HG02885 (cell line): ENCODE measurements around the gene IL20RA.
"Not testable (repeated sequence)": the region's sequence is repeated elsewhere in the genome, so short reads cannot be mapped to it uniquely, and the experiment has no call there.

ENCODE experiments used
- ATAC-seq: cut with Tn5 transposase; IDR thresholded peaks from one replicate; pipeline ENCODE4 v1.9.1; 2021; ENCODE audit warnings: mild to moderate bottlenecking; ENCODE audit not compliant: unreplicated experiment, poor library complexity

The IL20RA gene, protein sequence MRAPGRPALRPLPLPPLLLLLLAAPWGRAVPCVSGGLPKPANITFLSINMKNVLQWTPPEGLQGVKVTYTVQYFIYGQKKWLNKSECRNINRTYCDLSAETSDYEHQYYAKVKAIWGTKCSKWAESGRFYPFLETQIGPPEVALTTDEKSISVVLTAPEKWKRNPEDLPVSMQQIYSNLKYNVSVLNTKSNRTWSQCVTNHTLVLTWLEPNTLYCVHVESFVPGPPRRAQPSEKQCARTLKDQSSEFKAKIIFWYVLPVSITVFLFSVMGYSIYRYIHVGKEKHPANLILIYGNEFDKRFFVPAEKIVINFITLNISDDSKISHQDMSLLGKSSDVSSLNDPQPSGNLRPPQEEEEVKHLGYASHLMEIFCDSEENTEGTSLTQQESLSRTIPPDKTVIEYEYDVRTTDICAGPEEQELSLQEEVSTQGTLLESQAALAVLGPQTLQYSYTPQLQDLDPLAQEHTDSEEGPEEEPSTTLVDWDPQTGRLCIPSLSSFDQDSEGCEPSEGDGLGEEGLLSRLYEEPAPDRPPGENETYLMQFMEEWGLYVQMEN

DNA sequence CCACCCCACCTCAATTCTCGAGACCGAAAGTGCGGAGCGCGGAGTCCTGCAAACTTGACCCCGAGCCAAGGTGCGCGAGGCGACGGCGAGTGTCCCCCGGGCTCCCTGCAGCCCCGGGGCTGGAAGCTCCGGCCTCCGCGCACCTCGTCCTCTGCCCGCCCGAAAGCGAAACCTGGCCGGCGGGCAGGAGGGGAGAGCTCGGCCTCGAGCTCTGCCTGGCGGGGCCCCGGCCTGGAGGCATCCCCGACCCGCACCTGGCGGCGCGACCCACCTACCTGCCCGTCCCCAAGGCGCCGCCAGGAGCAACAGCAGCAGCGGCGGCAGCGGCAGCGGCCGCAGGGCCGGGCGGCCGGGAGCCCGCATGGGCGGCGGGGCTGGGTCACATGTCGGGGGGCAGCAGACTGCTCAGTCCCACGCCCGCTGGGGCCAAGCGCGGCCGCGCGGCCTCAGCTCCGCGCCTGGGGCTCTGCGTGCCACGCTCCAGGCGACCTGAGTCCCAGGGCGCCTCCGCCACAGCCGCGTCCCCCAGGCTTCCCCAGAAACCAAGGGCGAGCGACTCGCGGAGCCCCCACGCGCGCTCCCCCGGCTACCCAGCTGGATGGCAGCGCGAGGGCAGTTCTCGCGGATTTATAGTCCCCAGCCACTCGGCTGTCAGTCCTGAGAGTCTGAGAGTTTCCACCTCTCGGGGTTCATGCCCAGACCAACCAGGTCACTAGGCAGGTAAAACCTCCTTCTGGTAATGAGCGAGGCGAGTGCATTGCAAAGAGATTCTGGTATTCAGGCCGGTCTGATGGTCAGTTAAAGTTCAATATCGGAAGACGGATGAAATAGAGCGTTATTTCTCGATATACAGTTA lies at the start of gene IL20RA:
Gene IL20RA, minus strand, starts transcription at position 600 of the 856 bp plus-strand sequence. Its CDS starts 237 bp downstream, at position 363.
- peak; percentile 40 for ATAC-seq

DNA sequence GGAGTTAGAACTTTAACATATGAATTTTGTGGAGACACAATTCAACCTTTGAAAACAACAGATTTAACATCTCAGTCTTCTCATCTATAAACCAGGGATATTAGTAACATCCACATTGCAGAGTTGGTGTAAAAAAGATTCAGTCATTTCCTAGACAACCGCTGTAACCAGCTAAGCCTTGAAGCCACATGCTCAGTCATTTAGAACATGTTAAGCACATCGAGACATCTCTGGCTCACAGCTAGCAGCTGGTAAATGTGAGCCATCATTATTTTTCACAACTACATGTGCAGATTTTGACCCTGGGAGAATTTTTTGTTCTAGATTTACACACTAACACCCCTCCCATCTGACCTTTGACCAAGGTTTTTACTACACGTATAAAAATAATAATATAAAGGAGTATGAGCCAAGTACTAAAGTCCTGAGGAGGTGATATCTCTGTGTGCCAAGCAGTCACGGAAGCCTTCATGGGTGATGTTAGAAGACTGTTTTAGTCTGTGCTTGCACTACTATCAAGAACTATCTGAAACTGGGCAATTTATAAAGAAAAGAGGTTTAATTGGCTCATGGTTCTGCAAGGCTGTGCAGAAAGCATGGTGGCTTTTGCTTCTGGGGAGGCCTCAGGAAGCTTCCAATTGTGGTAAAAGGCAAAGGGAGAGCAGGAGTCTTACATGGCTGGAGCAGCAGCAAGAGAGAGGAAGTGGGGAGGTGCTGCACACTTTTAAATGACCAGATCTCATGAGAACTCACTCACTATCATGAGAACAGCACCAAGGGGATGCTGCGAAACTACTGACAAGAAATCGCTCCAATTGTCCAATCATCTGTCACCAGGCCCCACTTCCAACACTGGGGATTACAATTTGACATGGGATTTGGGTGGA lies 48.7 kb upstream of the IL20RA start:
- no peak for ATAC-seq

DNA sequence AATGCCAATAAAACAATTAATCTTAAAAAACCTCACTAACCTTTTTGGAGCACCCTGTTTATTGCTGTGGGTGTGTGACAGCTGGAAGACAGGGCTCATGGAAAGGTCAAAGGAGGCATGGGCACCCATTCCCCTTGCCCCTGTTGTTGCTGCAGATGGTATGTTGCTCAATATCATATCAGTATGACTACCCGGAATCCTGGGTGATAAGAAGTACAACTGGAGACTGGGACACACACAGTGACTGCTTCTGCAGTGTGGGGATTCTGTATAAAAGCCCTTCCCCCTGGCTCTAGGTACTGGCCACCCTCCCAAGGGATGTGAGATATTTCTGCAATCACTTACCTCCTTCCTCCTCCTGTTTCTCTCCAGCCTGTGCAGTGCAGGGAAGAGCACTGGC lies 47.3 kb upstream of the IL20RA start:
- ATAC-seq = no peak

DNA sequence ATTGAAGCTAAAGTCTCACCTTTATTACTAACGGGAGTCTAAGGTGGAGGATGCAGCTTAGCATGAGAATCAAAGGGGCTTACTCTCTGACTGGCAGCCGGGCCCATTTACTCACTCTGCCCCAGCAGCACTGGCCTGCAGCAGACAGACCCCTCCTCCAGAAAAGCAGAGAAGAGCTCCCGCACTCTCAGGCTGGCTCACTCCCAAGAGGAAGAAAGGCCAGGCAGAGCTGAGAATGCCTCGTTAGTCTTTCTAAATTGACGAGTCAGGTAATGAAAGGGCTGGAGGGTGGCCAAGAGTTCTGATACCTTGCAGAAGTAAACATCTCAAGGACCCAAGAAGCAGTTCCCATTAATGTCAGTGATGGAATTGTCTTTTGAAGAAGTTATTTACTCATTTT lies 44.5 kb upstream of the IL20RA start:
- ATAC-seq = no peak

DNA sequence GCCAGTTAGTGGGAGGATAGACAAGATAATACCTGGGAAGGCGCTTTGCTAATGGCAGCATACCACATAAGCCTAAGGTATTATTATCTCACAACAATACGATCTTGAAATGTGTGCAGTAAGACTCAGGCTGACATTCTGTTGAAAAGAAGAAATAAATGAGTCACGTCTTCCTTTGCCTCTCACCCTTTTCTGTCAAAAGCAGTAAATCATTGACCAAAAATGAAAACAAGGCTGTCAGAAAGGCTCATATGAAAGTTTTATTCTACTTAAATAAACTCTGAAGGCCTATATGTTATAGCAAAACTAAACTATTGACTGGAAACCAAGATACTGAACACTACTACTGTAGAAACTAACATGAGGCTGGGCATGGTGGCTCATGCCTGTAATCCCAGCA lies 43.1 kb upstream of the IL20RA start:
- ATAC-seq = no peak

DNA sequence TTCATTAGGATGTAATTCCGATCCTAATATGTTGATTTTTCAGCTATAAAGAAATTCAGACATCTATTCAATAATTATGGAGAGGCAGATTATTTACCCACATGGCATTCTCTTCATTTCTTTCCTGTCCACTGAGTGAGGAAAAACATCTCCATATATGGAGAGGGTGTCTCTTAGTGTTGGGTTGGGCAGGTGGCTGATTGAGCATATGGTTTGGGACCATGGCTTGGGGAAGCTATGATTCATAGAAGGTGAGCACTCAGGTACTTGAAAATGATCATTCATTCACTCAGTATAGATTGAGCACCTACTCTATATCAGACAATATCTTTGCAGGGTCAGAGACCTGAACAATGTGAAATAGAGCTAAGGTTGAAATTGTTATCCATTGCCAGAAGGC lies 41.3 kb upstream of the IL20RA start:
- ATAC-seq = no peak

DNA sequence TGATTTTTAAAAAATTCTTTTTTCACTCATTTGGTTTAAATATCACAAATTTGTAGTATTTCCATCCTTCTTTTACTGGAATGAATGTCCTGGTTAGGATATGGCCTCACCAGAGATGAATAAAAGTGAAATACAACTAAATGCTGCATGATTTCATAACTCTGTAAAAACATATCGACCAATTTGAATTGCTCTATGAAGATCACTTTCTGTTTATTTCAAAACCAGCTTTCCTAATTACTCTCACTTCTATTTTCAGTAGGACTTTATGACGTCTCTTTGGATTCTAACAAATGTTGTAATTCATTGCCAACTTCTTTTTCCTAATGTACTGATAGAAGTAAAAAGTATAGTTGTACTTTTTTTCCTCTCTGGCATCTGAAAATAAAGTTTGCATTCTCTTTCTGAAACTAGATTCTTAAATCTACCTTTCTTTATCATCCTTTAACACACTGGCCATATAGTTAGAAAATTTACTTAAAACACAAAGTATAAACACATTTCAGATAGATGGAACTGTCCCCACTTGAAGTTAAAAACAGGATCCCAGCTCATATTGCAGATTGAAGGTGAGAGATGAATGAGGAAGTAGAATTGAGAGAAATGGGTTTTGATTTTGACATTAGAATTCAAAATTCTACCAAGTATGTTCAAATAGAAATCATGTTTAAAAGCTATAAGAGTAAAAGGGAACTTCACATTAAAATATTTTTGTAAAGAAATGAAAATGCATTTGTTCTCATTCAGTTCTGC lies 40.3 kb upstream of the IL20RA start:
- ATAC-seq = no peak

DNA sequence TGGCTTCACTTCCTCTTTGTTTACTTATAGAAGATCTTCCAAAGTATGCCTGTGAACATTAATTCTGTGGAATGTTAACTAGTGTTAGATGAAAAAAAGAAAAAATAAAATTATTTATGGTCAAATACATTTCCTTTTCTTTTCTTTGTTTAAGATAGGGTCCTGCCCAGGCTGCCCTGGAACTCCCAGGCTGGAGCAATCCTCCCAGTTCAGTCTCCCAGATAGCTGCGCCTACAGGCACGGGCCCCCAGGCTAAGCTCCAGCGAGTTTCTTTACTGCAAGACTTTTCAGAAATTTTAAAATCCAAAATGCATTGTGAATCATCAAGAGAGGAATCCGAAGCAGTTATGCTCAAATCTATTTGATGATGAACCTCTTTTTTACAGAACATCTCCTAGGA lies 39.3 kb upstream of the IL20RA start:
- no peak for ATAC-seq

DNA sequence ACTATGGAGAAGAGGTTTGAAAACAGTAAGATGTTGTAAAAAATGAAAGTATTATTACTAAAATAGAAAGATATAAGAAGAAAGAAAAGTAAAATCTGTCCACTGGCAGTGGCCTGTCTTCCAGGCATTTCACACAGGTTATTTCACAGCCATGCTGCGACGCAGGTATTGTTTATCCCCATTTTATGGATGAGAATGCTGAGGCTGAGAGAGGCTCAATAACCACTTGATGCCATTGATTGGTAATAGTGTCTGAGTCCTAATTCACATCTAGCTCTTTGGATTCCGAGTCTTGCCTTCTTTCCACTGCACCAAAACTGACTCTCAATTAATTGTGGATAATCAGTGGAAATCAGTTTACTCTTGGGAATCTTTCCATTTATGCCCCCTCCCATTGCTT lies 37.2 kb upstream of the IL20RA start:
- no peak for ATAC-seq

DNA sequence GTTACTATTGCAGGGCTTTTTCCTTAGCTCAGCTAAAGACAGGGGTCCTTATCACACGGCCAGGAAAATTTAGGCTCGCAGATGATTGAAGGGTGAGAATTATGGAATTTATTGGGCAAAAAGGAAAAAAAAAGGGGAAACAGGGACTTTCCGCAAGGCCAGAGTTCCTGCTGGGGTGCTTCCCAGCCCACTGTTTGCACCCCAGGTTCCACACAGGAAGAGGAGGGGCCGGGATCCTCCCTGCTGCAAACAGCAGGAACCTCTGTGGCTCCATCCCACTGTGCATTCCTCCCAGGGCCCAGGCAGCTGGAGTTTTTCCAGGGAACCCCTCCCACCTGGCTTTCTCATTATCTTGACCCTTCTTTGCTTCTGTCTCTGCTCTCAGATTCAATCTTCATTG lies 35.9 kb upstream of the IL20RA start:
- no peak for ATAC-seq

DNA sequence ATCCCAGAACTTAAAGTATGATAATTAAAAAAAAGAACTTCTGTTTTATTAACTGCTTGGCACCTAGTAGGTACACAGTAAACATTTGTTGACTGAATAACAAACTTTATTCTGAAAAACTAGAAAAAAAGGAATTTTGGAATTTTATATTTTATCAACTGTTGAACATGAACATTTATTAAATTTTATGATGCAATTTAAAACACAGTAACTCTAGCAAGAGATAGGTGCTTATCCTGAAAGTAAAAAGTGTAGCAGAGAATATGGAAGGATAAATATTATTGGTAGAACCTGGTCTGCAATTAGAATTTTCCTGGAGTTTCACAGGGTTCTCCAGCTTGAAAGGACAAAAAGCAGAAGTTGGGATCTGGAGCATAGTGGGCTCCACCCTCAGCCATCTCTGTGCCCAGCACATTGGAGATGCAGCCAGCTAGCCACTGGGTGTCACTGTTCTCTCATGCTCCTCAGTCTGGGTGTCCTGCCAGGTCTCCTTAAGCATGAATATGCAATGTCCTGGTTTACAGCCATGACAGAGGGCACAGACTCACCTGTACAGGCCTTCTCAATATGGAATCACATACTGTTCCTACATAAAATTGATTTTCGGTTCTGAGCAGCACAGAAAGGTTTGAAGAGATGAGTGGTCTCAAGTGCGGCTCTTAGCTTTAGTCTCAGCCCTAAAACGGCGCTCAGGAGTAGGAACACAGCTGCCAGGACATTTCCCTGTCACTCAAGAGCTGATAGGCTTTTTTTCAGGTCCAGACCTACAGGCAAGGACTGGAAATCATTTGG lies 31.7 kb upstream of the IL20RA start:
- peak; percentile 97 for ATAC-seq

DNA sequence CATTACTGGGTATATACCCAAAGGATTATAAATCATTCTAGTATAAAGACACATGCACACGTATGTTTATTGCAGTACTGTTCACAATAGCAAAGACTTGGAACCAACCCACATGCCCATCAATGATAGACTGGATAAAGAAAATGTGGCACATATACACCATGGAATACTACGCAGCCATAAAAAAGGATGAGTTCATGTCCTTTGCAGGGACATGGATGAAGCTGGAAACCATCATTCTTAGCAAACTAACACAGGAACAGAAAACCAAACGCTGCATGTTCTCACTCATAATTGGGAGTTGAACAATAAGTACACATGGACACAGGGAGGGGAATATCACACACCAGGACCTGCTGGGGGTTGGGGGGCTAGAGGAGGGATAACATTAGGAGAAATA lies 31.0 kb upstream of the IL20RA start:
- not testable (repeated sequence) for ATAC-seq

DNA sequence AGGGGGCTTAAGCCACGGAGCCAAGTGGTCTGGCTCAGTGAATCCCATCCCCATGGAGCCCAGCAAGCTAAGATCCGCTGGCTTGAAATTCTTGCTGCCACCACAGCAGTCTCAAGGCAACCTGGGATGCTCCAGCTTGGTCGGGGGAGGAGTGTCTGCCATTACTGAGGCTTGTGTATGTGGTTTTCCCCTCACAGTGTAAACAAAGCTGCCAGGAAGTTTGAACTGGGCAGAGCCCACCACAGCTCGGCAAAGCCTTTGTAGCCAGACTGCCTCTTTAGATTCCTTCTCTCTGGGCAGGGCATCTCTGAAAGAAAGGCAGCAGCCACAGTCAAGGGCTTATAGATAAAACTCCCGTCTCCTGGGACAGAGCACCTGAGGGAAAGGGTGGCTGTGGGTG lies 25.5 kb upstream of the IL20RA start:
- ATAC-seq = no peak

DNA sequence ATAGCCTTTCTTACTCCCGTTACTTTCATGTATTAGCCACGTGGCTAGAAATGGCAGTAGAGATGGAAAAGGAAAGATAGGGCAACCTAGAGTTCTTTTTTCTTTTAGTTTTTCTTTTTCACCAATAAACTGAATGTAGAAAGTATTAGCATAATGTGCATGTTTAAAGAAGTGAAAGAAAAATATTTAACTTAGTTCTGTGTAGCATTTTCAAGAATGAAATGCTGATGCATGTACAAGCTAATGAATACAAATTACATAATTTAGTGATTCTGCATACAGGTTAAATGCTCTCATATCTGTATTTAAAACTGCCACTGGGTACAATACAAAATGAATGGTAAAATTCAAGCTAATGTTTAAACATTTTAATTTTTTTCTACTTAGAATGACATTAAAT lies 22.6 kb upstream of the IL20RA start:
- no peak for ATAC-seq

DNA sequence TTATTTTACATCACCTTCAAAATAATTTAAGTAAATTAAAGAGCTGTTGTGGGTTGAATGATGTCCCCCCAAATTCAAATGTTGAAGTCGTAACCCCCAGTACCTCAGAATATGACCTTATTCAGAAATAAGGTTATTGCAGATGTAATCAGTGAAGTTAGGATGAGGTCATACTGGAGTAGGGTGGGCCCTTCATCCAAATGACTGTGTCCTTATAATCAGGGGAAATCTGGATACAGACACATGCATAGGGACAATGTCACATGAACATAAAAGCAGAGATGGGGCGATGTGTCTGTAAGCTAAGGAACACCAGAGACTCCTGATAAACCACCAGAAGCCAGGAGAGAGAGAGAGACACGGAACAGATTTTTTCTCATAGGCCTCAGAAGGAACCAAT lies 13.3 kb upstream of the IL20RA start:
- no peak for ATAC-seq

DNA sequence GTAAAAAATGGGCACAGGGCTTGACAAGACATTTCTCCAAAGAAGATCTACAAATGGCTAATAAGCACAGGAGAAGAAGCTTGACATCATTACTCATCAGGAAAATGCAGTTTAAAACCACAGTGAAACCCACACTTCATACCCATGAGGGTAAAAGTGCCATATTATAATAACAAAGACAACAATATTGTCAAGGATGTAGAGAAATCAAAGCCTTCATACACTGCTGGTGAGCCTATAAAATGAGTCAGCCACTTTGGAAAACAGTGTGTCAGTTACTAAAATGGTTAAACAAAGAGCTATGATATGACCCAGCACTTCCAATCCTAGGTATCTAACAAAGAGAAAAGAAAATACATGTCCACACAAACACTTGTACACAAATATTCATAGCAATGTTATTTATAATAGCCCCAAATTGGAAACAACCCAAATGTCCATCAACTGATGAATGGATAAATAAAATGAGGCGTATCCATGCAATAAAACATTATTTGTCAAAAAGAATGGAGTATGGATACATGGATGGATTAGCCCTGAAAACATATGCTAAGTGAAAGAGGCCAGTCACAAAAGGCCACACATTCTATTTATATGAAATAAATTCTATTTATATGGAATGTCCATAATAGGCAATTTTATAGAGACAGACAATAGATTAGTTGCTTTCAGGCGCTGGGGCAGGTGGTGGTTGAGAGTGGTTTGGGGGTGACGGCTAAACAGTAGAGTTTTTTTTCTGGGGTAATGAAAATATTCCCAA lies 11.5 kb upstream of the IL20RA start:
- no peak for ATAC-seq

DNA sequence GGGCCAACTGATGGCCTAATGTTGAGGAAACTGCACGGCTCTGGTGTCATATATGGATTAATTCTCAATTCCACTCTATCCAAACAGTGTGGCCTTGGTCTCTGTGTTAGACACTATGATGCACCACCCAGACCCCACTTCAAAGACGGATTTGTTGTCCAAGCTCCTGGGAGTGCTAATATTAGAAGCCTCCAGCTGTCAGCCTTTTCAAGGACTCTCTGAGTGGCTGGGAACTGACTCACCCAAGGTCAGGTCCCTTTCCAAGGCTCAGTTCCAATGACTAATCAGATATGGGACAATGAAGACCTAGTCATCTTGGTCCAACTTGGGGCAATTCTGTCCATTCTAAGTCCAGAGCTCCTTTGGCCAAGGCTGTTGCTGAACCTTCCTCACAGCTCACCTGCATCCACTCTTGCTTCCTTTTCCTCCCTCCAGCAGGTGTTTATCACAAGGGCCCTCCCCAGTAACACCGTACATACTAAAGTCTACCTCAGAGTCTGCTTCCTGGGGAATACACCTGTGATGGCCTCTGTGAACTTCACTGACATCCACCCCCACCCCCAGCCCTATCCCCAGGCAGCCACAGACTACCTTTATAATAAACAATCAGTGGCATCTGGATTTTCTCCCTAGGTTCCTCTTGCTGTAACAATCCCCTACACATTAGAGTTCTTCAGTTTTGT lies 7.2 kb upstream of the IL20RA start:
- no peak for ATAC-seq

DNA sequence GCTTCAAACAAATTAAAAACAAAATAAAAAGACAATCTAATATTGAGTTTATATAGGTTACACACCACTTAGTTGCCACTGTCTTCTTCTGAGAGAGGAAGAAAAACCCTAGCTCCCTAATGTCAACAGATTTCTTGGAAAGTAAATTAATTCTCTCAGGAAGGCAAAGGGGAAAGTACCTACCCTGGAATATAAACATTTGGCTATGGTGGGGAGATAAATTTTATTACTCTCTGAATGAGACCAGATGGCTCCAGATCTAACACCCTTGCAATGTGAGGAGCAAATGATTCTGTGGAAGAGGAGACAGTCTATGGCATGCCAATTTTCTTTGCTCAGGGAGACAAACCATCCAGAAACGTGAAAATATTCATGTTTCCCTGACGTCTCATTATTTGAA lies 4.3 kb upstream of the IL20RA start:
- ATAC-seq = no peak
